Stimulated activated naive B cell treated with anti-CD40 and anti-IgM and Interleukin-4, amounts not matched to agents 10 μg/mL and 1 μg/mL and 100 μg/mL, for 72 hours (primary cell): ENCODE results near the gene DLG5.

Experiments used
- ATAC-seq, 2 donors: fragments of 150-1000 bp; cut with Tn5 transposase; replicated peaks; 2 replicates each; pipeline ENCODE4 v1.10.0; 2021; ENCODE audit warnings: moderate library complexity in 1 of 2
- DNase-seq: peaks from one replicate; pipeline ENCODE4 v3.0.0; 2021
- H3K27ac Mint-ChIP-seq: one replicate; pipeline ENCODE4 v1.8.0; 2022; ENCODE audit warnings: mild to moderate bottlenecking, mixed read lengths
- H3K27me3 Mint-ChIP-seq, 2 donors: one replicate each; pipeline ENCODE4 v1.8.0; 2022; ENCODE audit warnings: mixed read lengths in 2 of 2
- H3K36me3 Mint-ChIP-seq, 2 donors: one replicate each; pipeline ENCODE4 v1.8.0; 2022; ENCODE audit warnings: mixed read lengths in 2 of 2, mild to moderate bottlenecking in 1 of 2
- H3K4me1 Mint-ChIP-seq, 2 donors: one replicate each; pipeline ENCODE4 v1.8.0; 2022; ENCODE audit warnings: mixed read lengths in 2 of 2, mild to moderate bottlenecking in 1 of 2
- H3K4me3 Mint-ChIP-seq, 2 donors: one replicate each; pipeline ENCODE4 v1.8.0; 2022; ENCODE audit warnings: mild to moderate bottlenecking in 2 of 2, mixed read lengths in 2 of 2, moderate library complexity in 1 of 2
- H3K9me3 Mint-ChIP-seq, 2 donors: one replicate each; pipeline ENCODE4 v1.8.0; 2022; ENCODE audit warnings: mixed read lengths in 2 of 2, mild to moderate bottlenecking in 1 of 2

DLG5 gene

DNA sequence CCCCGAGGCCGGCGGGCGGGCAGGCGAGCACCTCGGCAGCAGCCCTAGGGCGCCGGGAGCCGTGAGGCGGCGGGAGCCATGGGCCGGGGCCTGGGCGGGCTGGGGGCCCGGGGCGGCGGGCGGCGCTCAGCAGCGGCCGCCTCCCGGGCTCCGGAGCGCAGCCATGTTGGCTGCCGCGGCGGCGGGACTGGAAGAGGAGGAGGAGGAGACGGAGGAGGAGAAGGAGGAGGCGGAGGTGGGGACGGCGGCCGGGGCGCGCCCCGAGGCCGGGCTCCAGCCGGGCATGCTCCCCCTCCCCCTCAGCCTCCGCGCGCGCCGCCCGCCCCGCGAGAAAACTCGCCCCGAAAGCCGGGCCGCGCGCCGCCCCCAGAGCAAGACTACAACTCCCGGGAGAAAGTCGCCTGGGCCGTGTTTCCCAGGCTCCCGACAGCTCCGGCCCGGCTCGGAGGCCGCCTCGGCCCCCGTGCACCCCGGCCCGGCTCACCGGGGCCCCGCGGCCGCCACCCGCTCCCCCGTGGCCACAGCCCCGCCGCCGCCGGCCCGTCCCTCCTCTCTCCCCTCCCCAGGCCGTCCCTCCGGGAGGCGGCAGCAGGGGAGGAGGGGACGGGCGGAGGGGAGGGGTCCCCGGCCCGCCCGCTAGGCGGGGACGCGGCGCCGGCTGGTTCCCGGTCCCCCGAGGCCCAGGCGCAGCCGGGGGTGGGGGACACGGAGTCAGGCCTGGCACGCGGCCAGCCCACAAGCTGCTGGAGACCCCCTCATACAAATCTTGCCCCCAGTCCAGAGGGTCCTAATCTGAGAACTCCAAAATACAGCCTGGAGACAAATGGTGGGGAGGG, at the start of gene DLG5:
TSS of gene DLG5 (minus strand) at position 190 of the 836 bp plus-strand sequence. CDS start 235 bp downstream, outside the sequence.
- H3K27me3 Mint-ChIP-seq: peaks cover 45 to 63% of the 10 kb centered on the region in 2 donors
- H3K4me3 Mint-ChIP-seq: peak within 1 kb of the TSS; percentile 57 to 73
- no peak for DNase-seq
- H3K36me3 Mint-ChIP-seq: no peaks in the 10 kb centered on the region
- H3K4me1 Mint-ChIP-seq: peaks cover 9 to 10% of the 10 kb centered on the region in 2 donors
- peak; percentile 57 to 64 for ATAC-seq
- no peaks in the 10 kb centered on the region for H3K9me3 Mint-ChIP-seq
- H3K27ac Mint-ChIP-seq: peak within 1 kb of the TSS; percentile 14

DNA sequence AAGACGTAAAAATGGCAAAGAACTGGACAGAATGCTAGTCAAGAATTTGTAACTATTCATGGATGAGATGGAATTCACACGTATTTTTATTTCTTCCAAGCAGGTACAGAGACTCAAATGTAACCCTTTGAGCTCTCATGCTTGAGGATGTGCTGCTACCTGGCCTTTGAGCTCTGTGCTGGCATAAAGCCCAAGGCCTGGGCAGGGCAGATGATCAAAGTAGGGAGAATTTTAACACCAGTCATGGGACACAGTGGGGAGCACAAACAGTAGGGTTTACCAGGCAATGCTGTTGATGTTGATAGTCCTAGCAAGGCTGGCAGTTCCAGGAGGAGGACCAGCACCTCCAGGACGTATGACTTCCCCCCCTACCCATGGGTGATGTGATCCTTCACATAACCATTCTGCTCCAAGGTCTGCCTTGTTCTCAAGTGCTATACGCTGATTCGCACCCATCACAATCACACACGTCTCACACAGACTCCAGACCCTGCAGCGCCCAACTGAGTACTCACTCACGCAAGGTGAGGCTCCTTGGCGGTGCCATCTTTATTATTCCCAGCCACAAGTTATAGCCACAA, 48.6 kb upstream of the DLG5 start:
- H3K4me1 Mint-ChIP-seq: peaks cover 0 to 7% of the 10 kb centered on the region in 2 donors
- no peak overlapping the region for H3K27ac Mint-ChIP-seq
- H3K4me3 Mint-ChIP-seq: no peak overlapping the region
- H3K9me3 Mint-ChIP-seq: no peaks in the 10 kb centered on the region
- H3K36me3 Mint-ChIP-seq: peaks cover 33 to 61% of the 10 kb centered on the region in 2 donors
- ATAC-seq (no peak), DNase-seq (no peak)
- no peaks in the 10 kb centered on the region for H3K27me3 Mint-ChIP-seq

- Mint-ChIP-seq H3K4me3 (no peak overlapping the region), H3K36me3 (peaks cover 29 to 55% of the 10 kb centered on the region in 2 donors), H3K27ac (no peak overlapping the region), H3K4me1 (peaks cover 0 to 7% of the 10 kb centered on the region in 2 donors), H3K9me3 (no peaks in the 10 kb centered on the region), H3K27me3 (no peaks in the 10 kb centered on the region)
- no peak for DNase-seq
- ATAC-seq: peak in 1 of 2 donors; percentile 27
Observed at GRCh38 chr10:77974396-77975074, 48.0 kb upstream of the DLG5 start.

- no peak overlapping the region for H3K27ac Mint-ChIP-seq
- no peaks in the 10 kb centered on the region for H3K9me3 Mint-ChIP-seq
- no peak for ATAC-seq
- no peaks in the 10 kb centered on the region for H3K27me3 Mint-ChIP-seq
- peaks cover 0 to 7% of the 10 kb centered on the region in 2 donors for H3K4me1 Mint-ChIP-seq
- no peak overlapping the region for H3K4me3 Mint-ChIP-seq
- DNase-seq: no peak
- H3K36me3 Mint-ChIP-seq: peaks cover 31 to 48% of the 10 kb centered on the region in 2 donors
Observed at GRCh38 chr10:77973276-77973675, 46.7 kb upstream of the DLG5 start.

GRCh38 chr10:77972148-77972547, 45.6 kb upstream of the DLG5 start:
- Mint-ChIP-seq H3K27me3 (no peaks in the 10 kb centered on the region), H3K4me3 (no peak overlapping the region), H3K9me3 (no peaks in the 10 kb centered on the region), H3K4me1 (peaks cover 0 to 7% of the 10 kb centered on the region in 2 donors), H3K27ac (no peak overlapping the region), H3K36me3 (peaks cover 20 to 37% of the 10 kb centered on the region in 2 donors)
- DNase-seq (no peak), ATAC-seq (no peak)

GRCh38 chr10:77971804-77972144, 45.2 kb upstream of the DLG5 start:
- no peak for DNase-seq
- peaks cover 20 to 33% of the 10 kb centered on the region in 2 donors for H3K36me3 Mint-ChIP-seq
- H3K4me1 Mint-ChIP-seq: peaks cover 0 to 7% of the 10 kb centered on the region in 2 donors
- H3K27me3 Mint-ChIP-seq: no peaks in the 10 kb centered on the region
- ATAC-seq: no peak
- H3K9me3 Mint-ChIP-seq: no peaks in the 10 kb centered on the region
- no peak overlapping the region for H3K4me3 Mint-ChIP-seq
- H3K27ac Mint-ChIP-seq: no peak overlapping the region

DNA sequence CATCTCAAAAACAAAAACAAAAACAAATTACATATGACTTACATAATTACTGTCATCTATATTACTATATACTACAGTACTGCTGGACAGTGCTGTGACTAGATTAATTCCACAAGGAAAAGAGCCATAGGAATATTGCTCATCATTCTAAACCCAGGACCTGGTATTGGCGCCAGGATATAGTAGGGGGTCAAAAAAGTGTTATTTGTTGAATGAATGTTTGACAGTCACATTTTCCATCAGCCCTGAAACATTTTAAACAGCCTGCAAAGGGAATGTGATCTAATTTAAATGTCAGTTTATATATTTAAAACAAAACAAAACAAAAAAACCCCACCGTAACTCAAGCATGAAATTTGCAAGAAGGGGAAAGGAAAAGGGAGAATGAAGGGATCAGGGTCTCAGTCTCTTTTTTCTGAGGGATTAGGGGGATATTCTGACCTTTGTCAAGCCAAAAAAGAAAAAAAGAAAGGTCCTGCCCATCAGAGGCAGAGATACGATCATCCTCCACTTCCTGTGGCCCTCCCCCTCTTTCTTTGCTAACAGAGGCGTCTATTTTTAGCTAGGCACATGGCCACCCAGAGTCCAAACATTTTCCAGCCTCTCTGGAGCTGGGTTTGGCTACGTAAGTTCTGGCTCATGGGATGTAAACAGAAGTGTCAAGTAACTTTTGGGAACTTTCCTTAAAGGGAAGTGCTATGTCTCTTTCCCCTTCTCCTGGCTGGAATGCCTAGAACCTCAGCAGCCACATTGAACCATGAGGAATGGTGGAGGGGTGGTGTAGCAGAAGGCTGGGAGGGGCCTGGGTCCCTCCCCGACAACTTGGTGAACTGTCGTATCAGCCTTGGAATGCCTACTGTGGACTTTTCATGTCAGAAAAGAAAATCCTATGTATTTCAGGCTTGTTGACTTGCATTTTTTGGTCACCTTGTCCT, 44.6 kb upstream of the DLG5 start:
- Mint-ChIP-seq H3K9me3 (no peaks in the 10 kb centered on the region), H3K4me1 (peaks cover 0 to 7% of the 10 kb centered on the region in 2 donors), H3K4me3 (no peak overlapping the region), H3K27ac (no peak overlapping the region), H3K36me3 (peaks cover 17 to 32% of the 10 kb centered on the region in 2 donors), H3K27me3 (no peaks in the 10 kb centered on the region)
- DNase-seq (no peak), ATAC-seq (peak; percentile 45 to 50)

DNA sequence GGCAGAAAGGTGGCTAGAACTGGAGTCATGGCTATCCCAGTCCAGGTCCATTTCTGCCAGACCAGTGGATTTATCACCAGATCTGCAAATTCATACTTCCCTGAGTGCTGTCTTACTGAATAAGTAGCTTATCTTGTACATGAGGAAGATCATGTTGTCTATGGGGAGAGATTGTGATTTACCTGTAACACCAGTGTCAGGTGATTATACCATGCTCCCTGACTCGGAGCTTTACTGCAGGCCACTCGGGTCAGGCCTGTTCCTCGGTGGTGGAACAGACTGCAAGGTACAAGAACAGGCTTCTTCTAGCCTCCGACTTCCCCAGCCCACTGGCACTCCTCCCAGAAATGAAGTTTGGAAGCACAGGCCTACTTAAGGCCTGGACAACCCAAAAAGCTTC, 42.6 kb upstream of the DLG5 start:
- ATAC-seq: no peak
- H3K27me3 Mint-ChIP-seq: peaks cover 0 to 4% of the 10 kb centered on the region in 2 donors
- H3K4me1 Mint-ChIP-seq: peaks cover 0 to 7% of the 10 kb centered on the region in 2 donors
- no peak overlapping the region for H3K4me3 Mint-ChIP-seq
- no peak for DNase-seq
- H3K36me3 Mint-ChIP-seq: peaks cover 4 to 22% of the 10 kb centered on the region in 2 donors
- H3K27ac Mint-ChIP-seq: no peak overlapping the region
- peaks cover 3 to 5% of the 10 kb centered on the region in 2 donors for H3K9me3 Mint-ChIP-seq

DNA sequence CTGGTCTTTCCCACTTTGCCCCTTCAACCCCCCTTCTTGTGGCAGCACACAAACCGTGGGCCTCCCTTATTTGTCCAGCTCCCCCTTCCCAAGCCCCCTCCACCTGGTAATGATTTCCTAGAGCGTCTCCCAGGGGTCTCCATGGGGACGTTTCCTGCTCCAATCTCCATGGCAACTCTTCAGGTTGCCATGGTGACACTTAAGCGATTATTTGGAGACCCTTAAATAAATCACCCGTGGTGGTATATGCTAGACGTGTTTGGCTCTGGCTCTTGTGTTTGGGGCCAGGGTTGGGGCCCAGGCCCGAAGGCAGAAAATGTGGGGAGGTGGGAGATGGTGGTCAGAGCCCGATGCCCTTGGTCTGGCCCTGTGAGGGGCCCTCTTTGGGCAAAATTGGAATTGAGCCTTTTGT, 41.1 kb upstream of the DLG5 start:
- Mint-ChIP-seq H3K27ac (peak overlapping the region; percentile 21), H3K4me3 (no peak overlapping the region), H3K27me3 (peaks cover 0 to 4% of the 10 kb centered on the region in 2 donors), H3K9me3 (peaks cover 8 to 11% of the 10 kb centered on the region in 2 donors), H3K36me3 (peaks cover 4 to 15% of the 10 kb centered on the region in 2 donors), H3K4me1 (peaks cover 0 to 7% of the 10 kb centered on the region in 2 donors)
- DNase-seq (no peak), ATAC-seq (no peak)

DNA sequence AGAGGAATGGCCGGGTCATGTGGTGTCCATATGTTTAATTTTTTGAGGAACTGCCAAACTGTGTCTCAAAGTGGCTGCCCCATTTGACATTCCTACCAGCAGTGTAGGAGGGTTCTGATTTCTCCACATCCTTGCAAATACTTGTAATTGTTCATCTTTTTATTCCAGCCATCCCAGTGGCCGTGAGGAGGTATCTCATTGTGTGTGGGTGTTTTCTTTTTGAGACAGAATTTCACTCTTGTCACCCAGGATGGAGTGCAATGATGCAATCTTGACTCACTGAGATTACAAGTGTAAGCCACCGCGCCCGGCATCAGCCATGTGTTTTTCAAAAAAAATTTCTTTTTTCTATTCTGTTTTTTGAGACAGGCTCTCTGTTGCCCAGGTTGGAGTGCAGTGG, 38.7 kb upstream of the DLG5 start:
- Mint-ChIP-seq H3K4me3 (no peak overlapping the region), H3K36me3 (peaks cover 4 to 10% of the 10 kb centered on the region in 2 donors), H3K27ac (no peak overlapping the region), H3K27me3 (peaks cover 0 to 4% of the 10 kb centered on the region in 2 donors), H3K4me1 (no peaks in the 10 kb centered on the region), H3K9me3 (peaks cover 8 to 11% of the 10 kb centered on the region in 2 donors)
- ATAC-seq: no peak
- no peak for DNase-seq

- DNase-seq: no peak
- H3K36me3 Mint-ChIP-seq: peaks cover 4 to 10% of the 10 kb centered on the region in 2 donors
- no peak for ATAC-seq
- H3K4me1 Mint-ChIP-seq: no peaks in the 10 kb centered on the region
- H3K4me3 Mint-ChIP-seq: no peak overlapping the region
- no peak overlapping the region for H3K27ac Mint-ChIP-seq
- H3K27me3 Mint-ChIP-seq: peaks cover 0 to 4% of the 10 kb centered on the region in 2 donors
- peaks cover 8 to 11% of the 10 kb centered on the region in 2 donors for H3K9me3 Mint-ChIP-seq
Observed at GRCh38 chr10:77964811-77965210, 38.3 kb upstream of the DLG5 start.

DNA sequence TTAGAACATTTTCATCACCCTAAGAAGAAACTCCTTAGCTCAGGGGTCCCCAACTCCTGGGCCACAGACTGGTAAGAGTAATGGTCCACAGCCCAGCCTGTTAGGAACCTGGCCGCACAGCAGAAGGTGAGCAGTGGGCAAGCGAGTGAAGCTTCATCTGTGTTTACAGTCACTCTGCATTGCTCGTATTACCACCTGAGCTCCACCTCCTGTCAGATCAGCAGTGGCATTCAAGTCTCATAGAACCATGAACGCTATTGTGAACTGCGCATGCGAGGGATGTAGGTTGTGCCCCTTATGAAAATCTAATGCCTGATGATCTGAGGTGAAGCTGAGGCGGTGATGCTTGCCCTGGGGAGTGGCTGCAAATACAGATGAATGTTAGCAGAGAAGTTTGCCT, 37.3 kb upstream of the DLG5 start:
- ATAC-seq (no peak), DNase-seq (no peak)
- H3K27ac Mint-ChIP-seq: no peak overlapping the region

DNA sequence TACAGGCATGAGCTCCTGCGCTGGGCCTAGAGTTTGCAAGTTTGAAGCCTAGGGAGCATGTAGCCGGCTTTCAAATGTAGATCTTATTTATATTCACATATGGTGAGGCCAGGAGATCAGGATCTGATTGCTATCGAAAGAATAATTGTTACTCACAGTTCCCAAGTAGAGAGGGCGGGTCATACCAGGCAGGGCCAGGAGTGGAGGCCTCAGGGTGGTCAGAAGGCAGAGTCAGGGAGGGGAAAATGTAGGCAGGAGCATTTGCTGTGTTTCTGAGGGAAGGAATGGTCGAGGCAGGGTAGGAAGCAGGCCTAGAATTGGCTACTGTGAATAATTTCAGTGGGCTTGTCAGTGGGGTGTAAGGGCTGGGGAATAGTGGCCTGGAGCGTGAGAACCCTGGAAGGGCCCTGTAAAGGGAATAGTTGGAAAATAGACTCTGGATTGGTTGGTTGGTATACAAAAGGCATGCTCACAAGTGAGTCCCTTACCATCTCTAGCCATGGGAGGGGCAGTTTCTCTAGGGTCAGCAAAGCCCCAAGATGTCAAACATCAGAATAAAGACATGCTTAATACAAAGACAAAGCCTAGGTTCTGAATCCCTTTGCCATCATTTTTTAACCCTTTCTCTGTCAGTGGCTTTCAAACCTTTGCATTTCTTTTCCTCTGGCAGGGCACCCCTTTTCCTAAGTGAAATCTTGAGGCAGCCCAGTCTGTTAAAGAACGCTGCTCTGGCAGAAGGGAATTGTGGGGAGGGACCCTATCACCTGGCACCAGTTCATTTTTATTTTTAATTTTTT, 36.0 kb upstream of the DLG5 start:
- no peak for ATAC-seq
- H3K4me3 Mint-ChIP-seq: no peak overlapping the region
- H3K4me1 Mint-ChIP-seq: no peaks in the 10 kb centered on the region
- peaks cover 0 to 4% of the 10 kb centered on the region in 2 donors for H3K27me3 Mint-ChIP-seq
- no peak for DNase-seq
- H3K27ac Mint-ChIP-seq: no peak overlapping the region
- H3K36me3 Mint-ChIP-seq: peaks cover 0 to 7% of the 10 kb centered on the region in 2 donors
- H3K9me3 Mint-ChIP-seq: peaks cover 8 to 12% of the 10 kb centered on the region in 2 donors

More for the DNA sequence above, 37.3 kb upstream of the DLG5 start:
- Mint-ChIP-seq H3K4me1 (no peaks in the 10 kb centered on the region), H3K9me3 (peaks cover 8 to 12% of the 10 kb centered on the region in 2 donors), H3K4me3 (no peak overlapping the region), H3K36me3 (peaks cover 0 to 7% of the 10 kb centered on the region in 2 donors), H3K27me3 (peaks cover 0 to 4% of the 10 kb centered on the region in 2 donors)
